NCI-H460 (cell line): ENCODE measurements around the gene ASB11. TPM values are rescaled to one million over a fixed set of nuclear protein-coding genes. Genes with fewer than 3 reads are reported as not detected.

Experiments
- DNase-seq: peaks from one replicate; pipeline ENCODE4 v3.0.0-alpha.2; 2016; ENCODE audit warnings: low read depth; ENCODE audit errors: extremely low read depth
- total RNA-seq: library from RNA; depleted of rRNA; stranded (reverse); fragments of >200 nt; shearing (Covaris generic); gene quantifications from 2 replicates; pipeline ENCODE4 v1.2.3, GENCODE V29; 2014; rRNA removed

ASB11 gene
- total RNA-seq, 1 experiment from 2014 or later: not detected

DNA sequence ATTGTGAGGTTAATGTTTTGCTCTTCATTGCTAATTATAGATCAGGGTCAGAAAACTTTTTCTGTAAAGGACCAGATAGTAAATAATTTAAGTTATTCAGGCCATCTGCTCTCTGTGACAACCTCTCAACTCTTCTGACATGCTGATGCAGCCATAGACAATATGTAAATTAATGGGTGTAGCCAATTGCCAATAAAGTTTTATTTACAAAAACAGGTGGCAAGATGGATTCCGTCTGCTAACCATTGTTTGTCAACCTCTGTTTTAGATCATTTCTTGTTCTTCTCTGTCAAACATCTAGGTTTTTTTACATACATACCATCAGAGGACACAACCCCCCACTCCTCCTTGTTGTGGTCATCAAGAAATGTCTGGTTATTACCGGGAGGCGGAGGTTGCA, 79.3 kb downstream of the ASB11 start:
- DNase-seq: no peak

GRCh38 chrX:15235001-15235400, 80.4 kb downstream of the ASB11 start:
- DNase-seq: no peak

DNA sequence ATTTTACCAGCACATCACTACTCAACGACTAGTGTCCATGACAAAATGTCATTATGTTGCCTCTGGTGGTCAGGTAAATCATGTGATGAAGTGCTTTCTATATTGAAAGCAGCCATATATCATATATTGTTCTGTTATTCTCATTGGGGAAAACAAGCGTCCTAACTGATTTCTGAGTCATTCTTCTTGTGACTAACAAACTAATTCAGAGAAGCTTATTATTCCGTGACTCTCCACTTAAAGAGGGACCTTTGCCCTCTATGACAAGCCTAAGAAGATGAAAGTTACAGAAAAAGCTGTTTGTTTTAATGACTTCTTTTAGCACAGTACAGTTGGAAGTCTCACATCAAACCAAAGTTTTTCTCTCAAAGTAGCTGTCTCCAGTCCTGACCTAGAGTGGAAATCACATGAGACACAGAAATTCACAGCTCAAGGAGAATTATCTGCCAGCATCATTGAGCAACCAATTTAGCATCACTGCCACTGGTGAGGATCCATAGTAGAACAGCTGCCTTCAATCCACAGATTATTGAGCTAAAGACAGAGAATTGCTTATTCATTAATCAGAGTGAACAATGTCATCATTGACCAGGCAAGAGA, 81.9 kb downstream of the ASB11 start:
- DNase-seq: no peak

Other genes starting within 250 kb of the ASB11 start
- 24.5 and 28.4 TPM in 2 replicates for gene ASB9, start 45.6 kb downstream of the ASB11 start, total RNA-seq
- 19.9 and 23.9 TPM in 2 replicates for gene PIGA, start 19.9 kb upstream of the ASB11 start, total RNA-seq
- gene VEGFD, start 68.8 kb upstream of the ASB11 start, total RNA-seq: 2.3 and 2.9 TPM in 2 replicates
- 179 and 186 TPM in 2 replicates for gene PIR, start 177.7 kb upstream of the ASB11 start, total RNA-seq
- not detected in 2 replicates for gene BMX, start 185.2 kb upstream of the ASB11 start, total RNA-seq